Left hindlimb (tissue), 1 donor: ENCODE data around the gene NAP1L5.
A peak's percentile ranks its signal among the peaks of the same experiment; 100 is the strongest.

Source experiments
- DNase-seq: peaks from one replicate; pipeline ENCODE4 v3.0.0-alpha.2; 2018

The NAP1L5 gene

DNA sequence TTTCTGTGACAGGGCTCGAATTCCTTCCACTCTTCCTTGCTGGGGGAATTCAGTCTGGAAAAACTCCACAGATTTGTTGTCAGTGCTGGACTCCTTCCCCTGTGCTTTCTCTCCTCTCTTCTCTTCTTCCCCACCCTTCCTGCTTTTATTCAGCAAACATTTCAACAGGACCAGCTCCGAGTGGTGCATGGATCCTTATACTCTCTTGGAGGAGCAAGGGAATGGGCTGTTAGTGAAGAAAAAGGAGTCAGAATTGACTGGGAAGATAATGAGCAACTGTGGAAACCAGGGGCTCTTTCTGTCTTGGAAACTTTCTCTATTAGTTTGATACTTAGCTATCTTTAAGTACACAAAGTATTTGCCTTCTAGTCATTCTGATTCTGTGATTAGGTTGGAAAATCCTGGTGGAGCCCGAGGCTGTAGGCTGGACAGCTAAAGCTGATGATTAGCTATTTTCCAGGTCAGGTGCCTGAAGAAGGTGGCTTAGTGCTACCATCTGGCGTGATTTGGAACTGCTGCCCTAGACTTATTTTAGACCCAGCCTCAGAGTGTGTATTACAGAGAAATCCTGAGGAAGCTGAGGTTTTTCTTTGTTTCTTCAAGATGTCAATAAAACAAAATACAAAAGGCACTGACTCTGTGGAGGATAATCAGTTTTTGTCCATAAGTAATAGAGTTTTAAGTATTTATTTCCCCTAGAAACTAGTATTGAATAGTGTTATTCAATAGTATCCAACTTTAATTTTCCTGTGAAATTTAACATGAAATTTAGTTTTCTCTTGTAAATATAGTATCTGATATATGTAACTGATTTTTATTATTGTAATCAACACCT lies 38.4 kb downstream of the NAP1L5 start:
- peak; percentile 33 for DNase-seq

DNA sequence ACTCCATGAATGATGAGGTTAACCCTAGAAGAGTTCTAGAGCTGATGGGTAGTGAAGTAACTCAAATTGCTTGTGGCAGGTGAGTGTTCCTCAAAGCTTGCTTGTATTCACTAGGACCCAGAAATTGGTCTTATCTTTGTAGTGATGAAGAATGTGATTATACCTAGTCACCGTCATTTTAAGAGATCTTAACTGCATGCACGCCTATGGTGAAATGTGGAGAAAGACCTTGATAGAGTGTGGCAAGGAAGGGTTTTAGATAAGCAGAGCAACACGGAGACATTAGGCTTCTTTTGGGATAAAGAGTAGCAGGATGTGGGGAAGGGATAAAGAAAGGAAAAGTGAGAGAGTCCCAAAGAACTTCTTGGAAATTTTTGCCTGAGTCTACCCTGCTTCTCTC lies 42.4 kb downstream of the NAP1L5 start:
- no peak for DNase-seq

DNA sequence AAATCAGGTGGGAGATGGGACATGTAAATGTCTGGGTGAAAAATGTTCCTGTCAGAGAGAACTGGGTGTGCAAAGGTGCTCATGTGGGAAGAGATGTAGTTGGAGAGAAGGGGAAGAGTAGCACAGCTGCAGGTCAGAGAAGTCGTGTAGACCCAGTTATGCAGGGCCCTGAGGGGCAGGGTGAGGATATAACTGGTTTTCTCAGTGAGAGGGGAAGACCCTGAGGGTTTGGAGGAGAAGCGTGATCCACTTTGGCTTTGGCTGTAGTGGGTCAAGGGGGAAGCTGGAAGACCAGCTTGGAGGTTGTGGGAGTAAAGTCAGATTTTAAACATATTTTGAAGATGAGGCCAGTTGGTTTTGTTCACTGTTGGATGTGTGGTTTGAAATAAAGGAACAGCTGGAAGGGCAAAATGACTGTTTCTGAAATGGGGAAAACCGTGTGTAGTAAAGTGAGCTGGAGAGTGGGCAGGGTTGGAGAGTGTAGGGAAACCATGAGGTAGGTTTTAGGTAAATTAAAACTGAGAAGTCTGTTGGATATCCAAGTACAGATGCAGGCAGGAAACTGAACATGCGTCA lies 44.2 kb downstream of the NAP1L5 start:
- no peak for DNase-seq

DNA sequence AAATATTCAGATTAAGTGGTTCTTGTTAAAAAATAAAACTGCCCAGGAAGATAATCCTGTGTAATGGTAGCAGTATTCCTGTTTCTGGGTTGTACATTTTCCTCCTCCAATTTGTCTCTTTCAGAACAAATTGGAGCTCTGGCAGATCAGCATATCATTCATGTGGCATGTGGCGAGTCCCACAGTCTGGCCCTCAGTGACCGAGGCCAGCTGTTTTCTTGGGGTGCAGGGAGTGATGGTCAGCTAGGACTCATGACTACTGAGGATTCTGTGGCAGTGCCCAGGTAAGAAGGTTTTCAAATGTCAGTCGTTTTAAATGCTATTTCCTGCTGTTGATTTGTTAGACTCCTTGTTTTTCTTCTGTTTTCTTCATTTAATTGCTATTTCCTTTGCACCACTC lies 47.9 kb downstream of the NAP1L5 start:
- no peak for DNase-seq

DNA sequence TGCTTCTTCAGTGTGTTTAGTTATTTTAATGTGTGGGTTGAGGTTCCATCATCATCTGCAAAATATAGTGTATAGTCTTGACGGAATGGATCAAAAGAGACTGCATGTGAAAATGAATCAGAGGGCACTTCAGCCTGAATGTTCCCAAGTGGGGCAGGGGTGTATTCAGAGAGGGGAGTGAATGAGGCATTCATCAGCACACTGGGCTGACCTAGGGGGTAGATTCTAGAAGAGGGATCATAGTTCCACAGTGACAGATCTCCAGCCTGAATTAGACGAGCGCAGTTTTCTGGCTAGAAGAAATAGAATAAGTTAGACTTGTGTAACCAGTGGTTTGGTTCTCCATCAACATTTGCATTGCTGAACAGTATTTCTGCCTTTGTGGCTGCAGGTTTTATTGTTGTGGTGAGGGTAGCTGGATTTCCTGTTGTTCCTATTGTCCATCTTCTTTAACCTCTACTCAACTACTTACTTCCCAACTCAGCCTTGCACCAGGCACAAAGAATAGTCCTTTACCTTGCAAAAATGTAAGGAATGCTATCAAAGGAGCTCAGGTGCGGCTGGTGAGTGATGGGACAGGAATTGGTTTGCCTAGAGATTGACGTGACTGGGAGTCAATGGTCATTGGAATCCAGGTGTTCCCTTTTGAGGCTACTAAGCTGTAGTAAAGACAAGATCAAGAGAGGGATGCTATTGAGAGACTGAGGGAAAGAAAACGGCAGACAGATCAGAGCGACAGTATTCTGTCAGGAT lies 50.9 kb downstream of the NAP1L5 start:
- no peak for DNase-seq

DNA sequence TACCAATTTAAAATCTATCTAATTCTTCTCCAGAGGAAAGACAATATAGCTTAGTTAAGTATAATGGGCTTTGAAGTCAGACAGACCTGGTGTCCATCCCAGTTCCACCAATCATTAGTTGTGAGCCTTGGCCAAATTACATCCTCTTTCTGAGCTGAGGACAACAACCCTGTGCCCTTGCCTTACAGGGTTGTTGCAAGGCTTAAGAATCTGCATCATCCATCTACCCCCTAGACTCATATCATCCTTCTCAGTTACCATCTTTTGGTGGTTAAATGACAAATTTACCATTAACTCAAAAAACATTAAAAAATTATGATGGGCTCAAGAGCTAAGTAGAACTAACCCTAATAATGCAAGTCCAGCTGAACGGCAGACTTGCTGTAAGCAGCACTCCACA lies 51.6 kb downstream of the NAP1L5 start:
- no peak for DNase-seq
